ENCODE measurements around the gene FYB1.

FYB1 gene

GRCh38 chr5:39149966-39150365 is 69.4 kb downstream of the FYB1 start:
- H3K36me3 Mint-ChIP-seq (ENCODE audit: low read depth) = no peaks in the 10 kb centered on the region

DNA sequence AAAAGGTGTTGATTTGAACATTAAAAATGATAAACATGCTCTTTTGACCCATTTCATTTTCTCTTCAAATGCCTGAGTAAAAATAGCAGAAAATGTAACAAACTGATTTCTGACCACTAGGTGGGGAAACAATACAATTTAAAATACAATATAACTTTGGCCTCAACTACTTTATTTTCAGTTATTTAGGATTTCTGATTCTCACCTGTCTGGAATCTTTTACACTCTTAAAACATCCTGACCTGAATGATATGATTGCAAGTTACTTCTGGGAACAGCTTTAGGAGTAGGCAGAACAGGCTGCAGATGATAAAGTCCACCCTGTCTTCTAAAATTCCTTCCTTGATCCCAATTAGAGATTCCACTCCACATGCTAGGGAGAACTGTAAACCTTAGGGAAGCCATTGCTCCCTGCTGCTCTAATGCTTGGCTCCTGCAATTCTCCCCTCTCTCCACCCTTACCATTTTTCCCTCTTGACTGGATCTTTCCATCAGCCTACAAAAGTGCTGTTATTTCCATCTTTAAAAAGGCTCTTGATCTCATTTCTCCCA is 70.3 kb downstream of the FYB1 start:
- no peaks in the 10 kb centered on the region for H3K4me1 Mint-ChIP-seq
- peaks cover 3% of the 10 kb centered on the region for H3K27me3 Mint-ChIP-seq (ENCODE audit: low read depth, poor library complexity)
- TF ChIP-seq CTCF (IDR thresholded peaks at IDR 0.05) = peak; percentile 23
- H3K27ac Mint-ChIP-seq = no peak overlapping the region
- H3K9me3 Mint-ChIP-seq = no peaks in the 10 kb centered on the region
- no peaks in the 10 kb centered on the region for H3K36me3 Mint-ChIP-seq (ENCODE audit: low read depth)
- DNase-seq = no peak
- H3K4me3 Mint-ChIP-seq = no peak overlapping the region

More at GRCh38 chr5:39149966-39150365, 69.4 kb downstream of the FYB1 start:
- Mint-ChIP-seq H3K27ac (no peak overlapping the region), H3K9me3 (no peaks in the 10 kb centered on the region), H3K4me1 (peaks cover 1% of the 10 kb centered on the region), H3K27me3 (ENCODE audit: low read depth, poor library complexity) (peaks cover 3% of the 10 kb centered on the region), H3K4me3 (no peak overlapping the region)
- TF ChIP-seq CTCF (IDR thresholded peaks at IDR 0.05) = no peak
- DNase-seq = no peak

GRCh38 chr5:39146831-39147540 is 72.4 kb downstream of the FYB1 start:
- Mint-ChIP-seq H3K27ac (no peak overlapping the region), H3K36me3 (ENCODE audit: low read depth) (no peaks in the 10 kb centered on the region), H3K27me3 (ENCODE audit: low read depth, poor library complexity) (peaks cover 3% of the 10 kb centered on the region), H3K4me3 (no peak overlapping the region), H3K9me3 (no peaks in the 10 kb centered on the region), H3K4me1 (no peaks in the 10 kb centered on the region)
- no peak for DNase-seq
- TF ChIP-seq CTCF (IDR thresholded peaks at IDR 0.05) = no peak

DNA sequence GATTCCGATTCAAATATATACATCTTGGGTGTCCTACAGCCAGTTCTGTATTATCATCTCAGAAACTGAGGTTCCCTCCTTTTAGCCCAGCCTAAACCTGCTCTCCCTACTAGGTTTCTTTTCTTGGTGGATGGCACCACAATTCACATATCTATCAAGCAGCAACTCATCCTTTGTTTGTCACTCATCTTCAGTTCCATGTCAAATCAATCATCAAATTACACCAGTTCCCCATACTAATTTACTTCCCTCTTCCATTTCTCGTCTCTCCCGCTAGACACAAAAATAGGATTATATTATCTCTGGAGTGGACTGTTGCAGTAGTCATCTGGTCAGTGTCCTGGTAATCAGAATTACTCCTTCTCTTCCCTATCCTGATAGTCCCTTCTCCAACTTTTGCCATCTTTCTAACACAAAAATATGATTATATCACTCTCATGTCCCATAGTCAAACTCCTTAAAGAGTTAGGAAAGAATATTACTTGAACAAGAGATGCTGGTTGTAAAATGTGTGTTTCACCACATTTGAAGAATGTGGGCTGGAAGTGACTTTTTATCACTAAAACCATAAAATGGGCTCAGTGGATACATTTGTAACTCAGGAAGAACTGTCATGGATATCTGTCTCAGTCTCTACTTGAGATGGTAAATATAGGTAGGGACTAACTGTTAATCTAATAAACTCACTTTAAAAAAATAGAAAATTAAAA is 76.1 kb downstream of the FYB1 start:
- Mint-ChIP-seq H3K27ac (no peak overlapping the region), H3K4me1 (no peaks in the 10 kb centered on the region), H3K36me3 (ENCODE audit: low read depth) (no peaks in the 10 kb centered on the region), H3K4me3 (no peak overlapping the region), H3K27me3 (ENCODE audit: low read depth, poor library complexity) (peaks cover 3% of the 10 kb centered on the region), H3K9me3 (no peaks in the 10 kb centered on the region)
- TF ChIP-seq CTCF (IDR thresholded peaks at IDR 0.05) = no peak
- DNase-seq = no peak

DNA sequence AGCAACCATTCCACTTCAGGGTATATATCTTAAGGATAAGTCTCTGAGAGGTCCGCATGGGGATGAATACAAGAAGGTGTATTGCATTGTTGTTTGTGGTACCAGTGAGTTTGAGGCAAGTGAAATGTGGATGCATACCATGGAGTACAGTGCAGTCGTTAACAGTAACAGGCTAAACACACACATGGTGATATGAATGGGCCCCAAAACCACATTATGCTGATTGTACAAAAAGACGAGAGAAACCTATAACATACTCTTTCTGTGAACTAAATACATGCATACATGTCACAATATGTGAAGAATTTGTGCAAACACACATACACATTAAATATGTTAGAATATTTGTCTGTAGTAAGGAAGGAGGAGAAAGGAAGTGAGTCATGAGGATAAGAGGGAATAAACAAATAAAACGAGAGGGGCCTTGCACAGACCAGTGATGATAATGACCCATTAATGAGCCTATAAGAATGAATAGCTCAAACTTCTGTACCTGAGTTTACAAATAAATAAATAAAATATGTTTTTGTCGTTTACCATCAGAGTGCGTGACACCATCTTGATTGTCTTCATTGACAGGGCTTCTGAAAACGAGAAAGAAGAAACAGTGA is 78.7 kb downstream of the FYB1 start:
- H3K9me3 Mint-ChIP-seq = no peaks in the 10 kb centered on the region
- no peaks in the 10 kb centered on the region for H3K27me3 Mint-ChIP-seq (ENCODE audit: low read depth, poor library complexity)
- no peak for TF ChIP-seq CTCF (IDR thresholded peaks at IDR 0.05)
- no peak overlapping the region for H3K4me3 Mint-ChIP-seq
- H3K36me3 Mint-ChIP-seq (ENCODE audit: low read depth) = no peaks in the 10 kb centered on the region
- H3K27ac Mint-ChIP-seq = no peak overlapping the region
- no peak for DNase-seq
- no peaks in the 10 kb centered on the region for H3K4me1 Mint-ChIP-seq
